Liver (tissue), 9 donors: ENCODE measurements around the gene CHL1. TPM values are rescaled to one million over a fixed set of nuclear protein-coding genes. Genes with fewer than 3 reads are reported as not detected.

Experiments used
- DNase-seq: peaks from one replicate; pipeline ENCODE4 v3.0.0-alpha.2; 2017; ENCODE audit warnings: low spot score
- H3K27ac ChIP-seq, 2 donors: one replicate each; pipeline ENCODE4 v1.7.0; 2013; ENCODE audit warnings: inconsistent platforms in 2 of 2, low read length in 2 of 2, control low read depth in 1 of 2, low read depth in 1 of 2, mild to moderate bottlenecking in 1 of 2
- H3K27me3 ChIP-seq, 4 donors: one replicate each; pipeline versions ENCODE4 v1.6.1 to v1.7.0; 2013; ENCODE audit warnings: low read length in 3 of 4, inconsistent platforms in 1 of 4, mild to moderate bottlenecking in 1 of 4, moderate library complexity in 1 of 4; ENCODE audit not compliant: control insufficient read depth in 4 of 4, insufficient read depth in 4 of 4
- H3K36me3 ChIP-seq, 4 donors: one replicate each; pipeline versions ENCODE4 v1.6.1 to v1.7.0; 2013; ENCODE audit warnings: low read length in 3 of 4, mild to moderate bottlenecking in 3 of 4, low read depth in 1 of 4, moderate library complexity in 1 of 4; ENCODE audit not compliant: control insufficient read depth in 4 of 4, insufficient read depth in 3 of 4
- H3K4me1 ChIP-seq, 4 donors: one replicate each; pipeline versions ENCODE4 v1.6.1 to v1.7.0; 2013; ENCODE audit warnings: low read length in 3 of 4, mild to moderate bottlenecking in 3 of 4, moderate library complexity in 1 of 4; ENCODE audit not compliant: control insufficient read depth in 4 of 4, insufficient read depth in 4 of 4
- H3K4me3 ChIP-seq, 3 donors: one replicate each; pipeline versions ENCODE4 v1.6.1 to v1.7.0; 2013; ENCODE audit warnings: low read length in 3 of 3, control low read depth in 1 of 3, low read depth in 1 of 3, mild to moderate bottlenecking in 1 of 3
- H3K9ac ChIP-seq, 2 donors: one replicate each; pipeline ENCODE4 v1.7.0; 2013; ENCODE audit warnings: low read length in 2 of 2, mild to moderate bottlenecking in 2 of 2, moderate library complexity in 2 of 2, control low read depth in 1 of 2, low read depth in 1 of 2
- H3K9me3 ChIP-seq, 4 donors: one replicate each; pipeline versions ENCODE4 v1.6.1 to v1.7.0; 2013; ENCODE audit warnings: low read length in 3 of 4; ENCODE audit not compliant: control insufficient read depth in 4 of 4
- EGR1 ChIP-seq, 2 donors: IDR thresholded peaks; 2 replicates each; pipeline ENCODE4 v1.6.1; 2016 to 2018; ENCODE audit warnings: antibody characterized with exemption in 2 of 2, low read depth in 2 of 2
- FOXA1 ChIP-seq: IDR thresholded peaks from 2 replicates; pipeline ENCODE4 v1.6.1; 2016; ENCODE audit warnings: antibody characterized with exemption
- FOXA2 ChIP-seq: IDR thresholded peaks from 2 replicates; pipeline ENCODE4 v1.6.1; 2016; ENCODE audit warnings: antibody characterized with exemption
- HNF4A ChIP-seq, 2 donors: conservative IDR thresholded peaks; 2 replicates each; pipeline ENCODE4 v1.6.1; 2016; ENCODE audit warnings: antibody characterized with exemption in 2 of 2, mild to moderate bottlenecking in 2 of 2
- JUND ChIP-seq, 2 donors: IDR thresholded peaks; 2 replicates each; pipeline ENCODE4 v1.6.1; 2016; ENCODE audit warnings: antibody characterized with exemption in 2 of 2
- NR2F2 ChIP-seq: IDR thresholded peaks from 2 replicates; pipeline ENCODE4 v1.6.1; 2016; ENCODE audit warnings: antibody characterized with exemption
- SP1 ChIP-seq: IDR thresholded peaks from 2 replicates; pipeline ENCODE4 v1.6.1; 2018; ENCODE audit warnings: antibody characterized with exemption, mild to moderate bottlenecking
- TAF1 ChIP-seq: conservative IDR thresholded peaks from 2 replicates; pipeline ENCODE4 v1.6.1; 2016; ENCODE audit warnings: antibody characterized with exemption, mild to moderate bottlenecking
- YY1 ChIP-seq: IDR thresholded peaks from 2 replicates; pipeline ENCODE4 v1.6.1; 2016; ENCODE audit warnings: antibody characterized with exemption, mild to moderate bottlenecking
- WGBS: extraction: QIAGEN DNeasy Blood & Tissue Kit; methylation state at CpG from one replicate; pipeline ENCODE4 v1.1.7; 2013; 5-methylcytosine and 5-hydroxymethylcytosine counted together
- polyA plus RNA-seq, 2 donors: library from polyadenylated mRNA; stranded (reverse) in 1 of 2; unstranded in 1 of 2; fragments of 200-250 nt in 1 of 2; fragments of >200 nt in 1 of 2; fragmentation: Nextera tagmentation in 1 of 2; extraction: Ambion mirVana in 1 of 2; gene quantifications; one replicate each; pipeline versions ENCODE4 v1.2.1 to v1.2.3, GENCODE V29; 2013 to 2015
- total RNA-seq, 2 donors: library from RNA; depleted of rRNA; stranded (reverse); fragments of >200 nt; gene quantifications; one replicate each; pipeline ENCODE4 v1.2.3, GENCODE V29; 2014
- TF ChIP-seq, protein P1 (sequence below): IDR thresholded peaks from 2 replicates; pipeline ENCODE4 v1.6.1; 2016; ENCODE audit warnings: antibody characterized with exemption, mild to moderate bottlenecking
- TF ChIP-seq, protein P2 (sequence below): fragments of 150-350 bp; IDR thresholded peaks from 2 replicates; pipeline ENCODE4 v1.5.1; 2017; ENCODE audit warnings: improper control_type of control experiment, low read depth, low read length; ENCODE audit not compliant: missing input control
- TF ChIP-seq, protein P3 (sequence below): IDR thresholded peaks from 2 replicates; pipeline ENCODE4 v1.6.1; 2016; ENCODE audit warnings: antibody characterized with exemption
- TF ChIP-seq, protein P4 (sequence below): IDR thresholded peaks from 2 replicates; pipeline ENCODE4 v1.6.1; 2016; ENCODE audit warnings: antibody characterized with exemption
- donor health status: healthy.
- donor health status: healthy.
- donor health status: healthy.
- donor health status: healthy.
- donor health status: healthy.

CHL1 gene
- total and polyA plus RNA-seq, 4 donors: 0.03 to 8.1 (median 0.66) TPM

DNA sequence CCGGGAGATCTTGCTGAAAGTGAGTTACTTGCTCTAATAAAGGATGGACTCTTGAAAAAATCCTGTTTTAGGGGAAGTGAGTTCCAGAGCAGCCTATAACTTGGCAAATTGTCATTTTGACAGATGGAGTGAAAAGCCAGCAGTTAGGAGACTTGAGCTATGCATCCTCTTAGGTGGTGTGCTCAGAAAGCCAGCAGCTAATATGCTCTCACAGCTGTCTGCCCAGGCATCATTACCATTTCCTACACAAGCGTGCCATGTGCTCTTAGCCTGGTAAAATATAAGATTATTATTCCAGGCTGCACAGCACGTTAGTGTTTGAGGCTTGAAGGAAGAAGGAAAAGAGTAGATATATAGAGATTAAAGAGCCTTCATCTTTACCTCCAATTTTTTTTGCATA is 151.0 kb downstream of the CHL1 start:
- TF ChIP-seq, protein P1, sequence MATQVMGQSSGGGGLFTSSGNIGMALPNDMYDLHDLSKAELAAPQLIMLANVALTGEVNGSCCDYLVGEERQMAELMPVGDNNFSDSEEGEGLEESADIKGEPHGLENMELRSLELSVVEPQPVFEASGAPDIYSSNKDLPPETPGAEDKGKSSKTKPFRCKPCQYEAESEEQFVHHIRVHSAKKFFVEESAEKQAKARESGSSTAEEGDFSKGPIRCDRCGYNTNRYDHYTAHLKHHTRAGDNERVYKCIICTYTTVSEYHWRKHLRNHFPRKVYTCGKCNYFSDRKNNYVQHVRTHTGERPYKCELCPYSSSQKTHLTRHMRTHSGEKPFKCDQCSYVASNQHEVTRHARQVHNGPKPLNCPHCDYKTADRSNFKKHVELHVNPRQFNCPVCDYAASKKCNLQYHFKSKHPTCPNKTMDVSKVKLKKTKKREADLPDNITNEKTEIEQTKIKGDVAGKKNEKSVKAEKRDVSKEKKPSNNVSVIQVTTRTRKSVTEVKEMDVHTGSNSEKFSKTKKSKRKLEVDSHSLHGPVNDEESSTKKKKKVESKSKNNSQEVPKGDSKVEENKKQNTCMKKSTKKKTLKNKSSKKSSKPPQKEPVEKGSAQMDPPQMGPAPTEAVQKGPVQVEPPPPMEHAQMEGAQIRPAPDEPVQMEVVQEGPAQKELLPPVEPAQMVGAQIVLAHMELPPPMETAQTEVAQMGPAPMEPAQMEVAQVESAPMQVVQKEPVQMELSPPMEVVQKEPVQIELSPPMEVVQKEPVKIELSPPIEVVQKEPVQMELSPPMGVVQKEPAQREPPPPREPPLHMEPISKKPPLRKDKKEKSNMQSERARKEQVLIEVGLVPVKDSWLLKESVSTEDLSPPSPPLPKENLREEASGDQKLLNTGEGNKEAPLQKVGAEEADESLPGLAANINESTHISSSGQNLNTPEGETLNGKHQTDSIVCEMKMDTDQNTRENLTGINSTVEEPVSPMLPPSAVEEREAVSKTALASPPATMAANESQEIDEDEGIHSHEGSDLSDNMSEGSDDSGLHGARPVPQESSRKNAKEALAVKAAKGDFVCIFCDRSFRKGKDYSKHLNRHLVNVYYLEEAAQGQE: no peak
- TF ChIP-seq SP1 (no peak), JUND (IDR thresholded peaks at IDR 0.05) (no peak), YY1 (no peak), HNF4A (conservative IDR thresholded peaks at IDR 0.05) (no peak), FOXA1 (no peak), EGR1 (IDR thresholded peaks at IDR 0.05; ENCODE audit: low read depth in 2 of 2) (no peak), FOXA2 (no peak), TAF1 (no peak), NR2F2 (no peak)
- TF ChIP-seq, protein P2, sequence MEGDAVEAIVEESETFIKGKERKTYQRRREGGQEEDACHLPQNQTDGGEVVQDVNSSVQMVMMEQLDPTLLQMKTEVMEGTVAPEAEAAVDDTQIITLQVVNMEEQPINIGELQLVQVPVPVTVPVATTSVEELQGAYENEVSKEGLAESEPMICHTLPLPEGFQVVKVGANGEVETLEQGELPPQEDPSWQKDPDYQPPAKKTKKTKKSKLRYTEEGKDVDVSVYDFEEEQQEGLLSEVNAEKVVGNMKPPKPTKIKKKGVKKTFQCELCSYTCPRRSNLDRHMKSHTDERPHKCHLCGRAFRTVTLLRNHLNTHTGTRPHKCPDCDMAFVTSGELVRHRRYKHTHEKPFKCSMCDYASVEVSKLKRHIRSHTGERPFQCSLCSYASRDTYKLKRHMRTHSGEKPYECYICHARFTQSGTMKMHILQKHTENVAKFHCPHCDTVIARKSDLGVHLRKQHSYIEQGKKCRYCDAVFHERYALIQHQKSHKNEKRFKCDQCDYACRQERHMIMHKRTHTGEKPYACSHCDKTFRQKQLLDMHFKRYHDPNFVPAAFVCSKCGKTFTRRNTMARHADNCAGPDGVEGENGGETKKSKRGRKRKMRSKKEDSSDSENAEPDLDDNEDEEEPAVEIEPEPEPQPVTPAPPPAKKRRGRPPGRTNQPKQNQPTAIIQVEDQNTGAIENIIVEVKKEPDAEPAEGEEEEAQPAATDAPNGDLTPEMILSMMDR: no peak
- TF ChIP-seq, protein P3, sequence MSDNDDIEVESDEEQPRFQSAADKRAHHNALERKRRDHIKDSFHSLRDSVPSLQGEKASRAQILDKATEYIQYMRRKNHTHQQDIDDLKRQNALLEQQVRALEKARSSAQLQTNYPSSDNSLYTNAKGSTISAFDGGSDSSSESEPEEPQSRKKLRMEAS: no peak
- Histone ChIP-seq H3K27me3 (peaks cover 0 to 4% (median 0%) of the 10 kb centered on the region in 4 donors), H3K4me1 (no peaks in the 10 kb centered on the region), H3K36me3 (no peaks in the 10 kb centered on the region), H3K27ac (no peak overlapping the region), H3K4me3 (no peak overlapping the region), H3K9ac (no peak overlapping the region), H3K9me3 (no peaks in the 10 kb centered on the region)
- no peak for DNase-seq
- 75% methylated on average over 3 of the region's 3 CpGs for WGBS

DNA sequence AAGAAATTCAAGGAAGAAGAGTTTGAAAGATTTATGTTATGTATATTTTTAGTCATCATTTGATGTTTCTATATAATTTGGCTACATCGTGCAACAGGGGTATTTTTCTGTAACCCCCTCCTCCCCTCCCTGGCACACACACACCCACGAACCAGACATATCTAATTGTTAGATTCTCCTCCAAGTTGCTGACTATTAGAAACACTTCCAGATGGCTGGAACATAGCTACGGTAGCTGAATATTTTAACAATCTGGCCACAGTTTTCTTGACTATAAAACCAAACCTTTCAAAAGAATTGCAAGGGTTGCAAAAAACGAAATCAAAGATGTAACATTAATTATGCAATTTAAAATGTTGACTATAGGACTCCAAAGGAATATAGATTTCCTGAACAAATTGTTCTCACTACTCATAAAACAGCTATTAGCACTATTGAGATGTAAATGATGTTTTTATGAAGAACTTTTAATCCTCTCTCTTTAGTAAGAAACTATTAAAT is 154.4 kb downstream of the CHL1 start:
- no peak overlapping the region for H3K4me3 ChIP-seq
- no peaks in the 10 kb centered on the region for H3K9me3 ChIP-seq
- no peak for DNase-seq
- no peak overlapping the region for H3K9ac ChIP-seq
- H3K27ac ChIP-seq: no peak overlapping the region
- H3K36me3 ChIP-seq: no peaks in the 10 kb centered on the region
- H3K4me1 ChIP-seq: no peaks in the 10 kb centered on the region
- H3K27me3 ChIP-seq: no peaks in the 10 kb centered on the region
- TF ChIP-seq SP1: no peak
- TF ChIP-seq, protein P4, sequence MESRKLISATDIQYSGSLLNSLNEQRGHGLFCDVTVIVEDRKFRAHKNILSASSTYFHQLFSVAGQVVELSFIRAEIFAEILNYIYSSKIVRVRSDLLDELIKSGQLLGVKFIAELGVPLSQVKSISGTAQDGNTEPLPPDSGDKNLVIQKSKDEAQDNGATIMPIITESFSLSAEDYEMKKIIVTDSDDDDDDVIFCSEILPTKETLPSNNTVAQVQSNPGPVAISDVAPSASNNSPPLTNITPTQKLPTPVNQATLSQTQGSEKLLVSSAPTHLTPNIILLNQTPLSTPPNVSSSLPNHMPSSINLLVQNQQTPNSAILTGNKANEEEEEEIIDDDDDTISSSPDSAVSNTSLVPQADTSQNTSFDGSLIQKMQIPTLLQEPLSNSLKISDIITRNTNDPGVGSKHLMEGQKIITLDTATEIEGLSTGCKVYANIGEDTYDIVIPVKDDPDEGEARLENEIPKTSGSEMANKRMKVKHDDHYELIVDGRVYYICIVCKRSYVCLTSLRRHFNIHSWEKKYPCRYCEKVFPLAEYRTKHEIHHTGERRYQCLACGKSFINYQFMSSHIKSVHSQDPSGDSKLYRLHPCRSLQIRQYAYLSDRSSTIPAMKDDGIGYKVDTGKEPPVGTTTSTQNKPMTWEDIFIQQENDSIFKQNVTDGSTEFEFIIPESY: no peak
- no peak for TF ChIP-seq JUND (IDR thresholded peaks at IDR 0.05)
- no peak for TF ChIP-seq HNF4A (conservative IDR thresholded peaks at IDR 0.05)
- TF ChIP-seq EGR1 (IDR thresholded peaks at IDR 0.05; ENCODE audit: low read depth in 2 of 2): no peak
- WGBS: 69% methylated on average over 4 of the region's 4 CpGs
